ENCODE measurements around the gene KCTD5. TPM values are rescaled to one million over a fixed set of nuclear protein-coding genes. Genes with fewer than 3 reads are reported as not detected.

Gene KCTD5
- total and polyA plus RNA-seq, 2 experiments from 2014 or later = 31.5 to 32.2 TPM

GRCh38 chr16:2737238-2737605 lies 54.9 kb downstream of the KCTD5 start:
- TF ChIP-seq EZH2phosphoT487 (IDR thresholded peaks at IDR 0.05; ENCODE audit: low read depth, severe bottlenecking, unreplicated experiment) (no peak), CTCF (IDR thresholded peaks at IDR 0.05; ENCODE audit: poor library complexity) (no peak), EZH2 (IDR thresholded peaks at IDR 0.05; ENCODE audit: borderline replicate concordance) (no peak)
- no peaks in the 10 kb centered on the region for H3K36me3 ChIP-seq (replicated peaks; ENCODE audit: insufficient read depth, low read depth)
- H3K9me2 ChIP-seq (replicated peaks; ENCODE audit: insufficient read depth) = no peaks in the 10 kb centered on the region
- no peaks in the 10 kb centered on the region for H3K9me3 ChIP-seq (ENCODE audit: low read depth)
- H3K4me2 ChIP-seq = no peak overlapping the region
- no peaks in the 10 kb centered on the region for H4K20me1 ChIP-seq (ENCODE audit: insufficient read depth, poor library complexity, severe bottlenecking)
- 87% methylated on average over 5 of the region's 5 CpGs for WGBS (ENCODE audit: low lambda C conversion rate, missing lambda C conversion rate)
- no peak for DNase-seq (ENCODE audit: low spot score)
- peaks cover 6% of the 10 kb centered on the region for H3K4me1 ChIP-seq (ENCODE audit: insufficient read depth)
- no peaks in the 10 kb centered on the region for H3K27me3 ChIP-seq
- no peak overlapping the region for H3K4me3 ChIP-seq
- no peak overlapping the region for H2AFZ ChIP-seq
- H3K79me2 ChIP-seq = no peaks in the 10 kb centered on the region
- no peak overlapping the region for H3K27ac ChIP-seq

DNA sequence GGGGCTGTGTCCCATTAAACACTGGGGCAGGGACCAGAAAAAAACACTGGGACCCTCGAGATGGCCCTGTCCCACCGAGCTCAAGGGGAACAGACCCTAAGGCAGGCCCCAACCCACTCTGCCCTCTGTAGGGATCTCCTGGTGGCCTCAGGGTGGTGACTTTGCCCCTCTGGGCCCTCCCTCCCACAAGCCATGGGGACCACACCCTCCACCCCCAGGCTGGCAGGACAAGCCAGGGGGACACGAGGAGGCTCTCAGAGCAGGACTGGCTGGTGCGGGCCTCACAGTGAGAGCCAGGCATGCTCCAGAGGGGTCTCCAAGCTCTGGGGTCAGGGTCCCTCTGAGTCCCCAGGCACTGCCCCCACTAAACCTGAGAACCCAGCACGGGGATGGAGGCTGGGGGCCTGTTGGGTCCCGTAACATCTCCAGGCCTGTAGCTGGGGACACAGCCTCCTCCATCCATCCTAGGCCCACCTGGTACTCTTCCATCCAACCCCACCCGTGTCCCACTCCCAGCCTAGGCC lies 55.6 kb downstream of the KCTD5 start:
- TF ChIP-seq EZH2 (IDR thresholded peaks at IDR 0.05; ENCODE audit: borderline replicate concordance) (no peak), CTCF (IDR thresholded peaks at IDR 0.05; ENCODE audit: poor library complexity) (no peak), EZH2phosphoT487 (IDR thresholded peaks at IDR 0.05; ENCODE audit: low read depth, severe bottlenecking, unreplicated experiment) (no peak)
- Histone ChIP-seq H3K36me3 (replicated peaks; ENCODE audit: insufficient read depth, low read depth) (no peaks in the 10 kb centered on the region), H3K79me2 (no peaks in the 10 kb centered on the region), H3K9me3 (ENCODE audit: low read depth) (no peaks in the 10 kb centered on the region), H3K27me3 (no peaks in the 10 kb centered on the region), H3K4me2 (no peak overlapping the region), H3K4me3 (no peak overlapping the region), H3K9me2 (replicated peaks; ENCODE audit: insufficient read depth) (no peaks in the 10 kb centered on the region), H4K20me1 (ENCODE audit: insufficient read depth, poor library complexity, severe bottlenecking) (no peaks in the 10 kb centered on the region), H3K4me1 (ENCODE audit: insufficient read depth) (peaks cover 6% of the 10 kb centered on the region), H2AFZ (no peak overlapping the region), H3K27ac (no peak overlapping the region)
- no peak for DNase-seq (ENCODE audit: low spot score)
- 69% methylated on average over 5 of the region's 7 CpGs for WGBS (ENCODE audit: low lambda C conversion rate, missing lambda C conversion rate)

GRCh38 chr16:2738615-2739014 lies 56.3 kb downstream of the KCTD5 start:
- H3K4me3 ChIP-seq = no peak overlapping the region
- H3K79me2 ChIP-seq = no peaks in the 10 kb centered on the region
- no peaks in the 10 kb centered on the region for H3K9me2 ChIP-seq (replicated peaks; ENCODE audit: insufficient read depth)
- H3K4me2 ChIP-seq = no peak overlapping the region
- no peaks in the 10 kb centered on the region for H3K36me3 ChIP-seq (replicated peaks; ENCODE audit: insufficient read depth, low read depth)
- 80% methylated on average over 5 of the region's 5 CpGs for WGBS (ENCODE audit: low lambda C conversion rate, missing lambda C conversion rate)
- H3K27ac ChIP-seq = no peak overlapping the region
- peaks cover 6% of the 10 kb centered on the region for H3K4me1 ChIP-seq (ENCODE audit: insufficient read depth)
- no peaks in the 10 kb centered on the region for H3K9me3 ChIP-seq (ENCODE audit: low read depth)
- H2AFZ ChIP-seq = no peak overlapping the region
- no peaks in the 10 kb centered on the region for H4K20me1 ChIP-seq (ENCODE audit: insufficient read depth, poor library complexity, severe bottlenecking)
- no peak for TF ChIP-seq EZH2phosphoT487 (IDR thresholded peaks at IDR 0.05; ENCODE audit: low read depth, severe bottlenecking, unreplicated experiment)
- TF ChIP-seq CTCF (IDR thresholded peaks at IDR 0.05; ENCODE audit: poor library complexity) = no peak
- no peak for TF ChIP-seq EZH2 (IDR thresholded peaks at IDR 0.05; ENCODE audit: borderline replicate concordance)
- DNase-seq (ENCODE audit: low spot score) = no peak
- no peaks in the 10 kb centered on the region for H3K27me3 ChIP-seq

All from hepatocyte (in vitro differentiated cells).